CD4-positive, alpha-beta T cell treated with Interleukin-1 beta for 1 hour (primary cell): ENCODE measurements around the gene ORC3.
"Not testable (repeated sequence)": the region's sequence is repeated elsewhere in the genome, so short reads cannot be mapped to it uniquely, and the experiment has no call there.

ENCODE experiments used
- DNase-seq, 2 donors: peaks; one replicate each; pipeline ENCODE4 v3.0.0-alpha.2; 2020 to 2022

Gene ORC3

GRCh38 chr6:87663434-87663833, 73.5 kb downstream of the ORC3 start:
- no peak for DNase-seq

GRCh38 chr6:87664921-87665485, 75.1 kb downstream of the ORC3 start:
- no peak for DNase-seq

GRCh38 chr6:87667032-87667431, 77.1 kb downstream of the ORC3 start:
- no peak for DNase-seq

- DNase-seq = no peak
Measured at GRCh38 chr6:87668013-87668412, 78.1 kb downstream of the ORC3 start.

GRCh38 chr6:87669051-87669450, 79.1 kb downstream of the ORC3 start:
- DNase-seq = no peak

- DNase-seq = no peak
Measured at GRCh38 chr6:87670707-87671106, 80.8 kb downstream of the ORC3 start.

- DNase-seq = no peak
Measured at GRCh38 chr6:87671555-87672029, 81.7 kb downstream of the ORC3 start.

GRCh38 chr6:87672641-87673040, 82.7 kb downstream of the ORC3 start:
- no peak for DNase-seq

GRCh38 chr6:87673237-87673636, 83.3 kb downstream of the ORC3 start:
- DNase-seq = no peak

GRCh38 chr6:87674290-87674689, 84.4 kb downstream of the ORC3 start:
- DNase-seq = no peak

GRCh38 chr6:87675004-87675681, 85.2 kb downstream of the ORC3 start:
- DNase-seq = no peak

GRCh38 chr6:87682310-87682709, 92.4 kb downstream of the ORC3 start:
- DNase-seq = no peak

- DNase-seq = no peak
Measured at GRCh38 chr6:87683890-87684289, 94.0 kb downstream of the ORC3 start.

GRCh38 chr6:87684895-87685654, 95.1 kb downstream of the ORC3 start:
- no peak for DNase-seq

GRCh38 chr6:87686636-87687205, 96.8 kb downstream of the ORC3 start:
- not testable (repeated sequence) for DNase-seq

GRCh38 chr6:87687296-87687695, 97.4 kb downstream of the ORC3 start:
- no peak for DNase-seq

GRCh38 chr6:87687893-87688292, 98.0 kb downstream of the ORC3 start:
- not testable (repeated sequence) for DNase-seq

GRCh38 chr6:87690441-87690840, 100.5 kb downstream of the ORC3 start:
- DNase-seq = no peak

- DNase-seq = no peak
Measured at GRCh38 chr6:87692086-87692485, 102.2 kb downstream of the ORC3 start.

- not testable (repeated sequence) for DNase-seq
Measured at GRCh38 chr6:87696817-87697216, 106.9 kb downstream of the ORC3 start.

- no peak for DNase-seq
Measured at GRCh38 chr6:87697581-87698546, 107.9 kb downstream of the ORC3 start.

GRCh38 chr6:87698547-87699006, 108.6 kb downstream of the ORC3 start:
- DNase-seq = no peak
